Renal cortical epithelial cell (primary cell): ENCODE results near the gene C1orf210. TPM values are rescaled to one million over a fixed set of nuclear protein-coding genes. Genes with fewer than 3 reads are reported as not detected.

Experiments used
- DNase-seq: peaks from one replicate; pipeline ENCODE4 v3.0.0-alpha.2; 2011; ENCODE audit warnings: low read depth
- total RNA-seq: library from RNA; depleted of rRNA; stranded (reverse); fragments of >200 nt; gene quantifications from 2 replicates; pipeline ENCODE4 v1.2.3, GENCODE V29; 2014

Gene C1orf210
- total RNA-seq: 0.15 and 3.0 TPM in 2 replicates

GRCh38 chr1:43285269-43285990, at the start of gene C1orf210:
Gene C1orf210, minus strand, starts transcription at chr1:43285581. Its CDS starts 2,311 bp downstream, at chr1:43283270.
- peak; percentile 40 for DNase-seq

- no peak for DNase-seq
These were observed 49.2 kb upstream of the C1orf210 start for GRCh38 chr1:43334453-43335205.

- DNase-seq: no peak
These were observed 46.3 kb upstream of the C1orf210 start for GRCh38 chr1:43331688-43332087.

GRCh38 chr1:43329995-43330751, 44.8 kb upstream of the C1orf210 start:
- DNase-seq: peak; percentile 59

- no peak for DNase-seq
These were observed 42.3 kb upstream of the C1orf210 start for GRCh38 chr1:43327549-43328292.

GRCh38 chr1:43325381-43325780, 40.0 kb upstream of the C1orf210 start:
- no peak for DNase-seq

- no peak for DNase-seq
These were observed 39.4 kb upstream of the C1orf210 start for GRCh38 chr1:43324810-43325209.

- DNase-seq: no peak
These were observed 37.1 kb upstream of the C1orf210 start for GRCh38 chr1:43322506-43322905.

- no peak for DNase-seq
These were observed 36.0 kb upstream of the C1orf210 start for GRCh38 chr1:43321331-43321891.

GRCh38 chr1:43319766-43320165, 34.4 kb upstream of the C1orf210 start:
- peak; percentile 13 for DNase-seq

GRCh38 chr1:43319288-43319687, 33.9 kb upstream of the C1orf210 start:
- DNase-seq: no peak

GRCh38 chr1:43318831-43319230, 33.5 kb upstream of the C1orf210 start:
- DNase-seq: no peak

- no peak for DNase-seq
These were observed 32.6 kb upstream of the C1orf210 start for GRCh38 chr1:43317817-43318471.

GRCh38 chr1:43316738-43317520, 31.5 kb upstream of the C1orf210 start:
- DNase-seq: no peak

- no peak for DNase-seq
These were observed 30.8 kb upstream of the C1orf210 start for GRCh38 chr1:43315963-43316737.

- no peak for DNase-seq
These were observed 30.1 kb upstream of the C1orf210 start for GRCh38 chr1:43315481-43315880.

GRCh38 chr1:43314233-43314632, 28.9 kb upstream of the C1orf210 start:
- no peak for DNase-seq

GRCh38 chr1:43313771-43314170, 28.4 kb upstream of the C1orf210 start:
- no peak for DNase-seq
